Posterior cingulate gyrus (tissue), 11 donors: Measurements from ENCODE around the gene KRT83.

Source experiments
- DNase-seq, 10 donors: peaks; one replicate each; pipeline versions ENCODE4 v3.0.0 to v3.0.0-alpha.2; 2020 to 2021; ENCODE audit warnings: mixed read lengths in 3 of 10
- intact Hi-C: fragments of 100-400 bp; cut with DNase I; formaldehyde crosslinking; loops from one replicate; pipeline ENCODE4 v1.15.1; 2023

Gene KRT83

DNA sequence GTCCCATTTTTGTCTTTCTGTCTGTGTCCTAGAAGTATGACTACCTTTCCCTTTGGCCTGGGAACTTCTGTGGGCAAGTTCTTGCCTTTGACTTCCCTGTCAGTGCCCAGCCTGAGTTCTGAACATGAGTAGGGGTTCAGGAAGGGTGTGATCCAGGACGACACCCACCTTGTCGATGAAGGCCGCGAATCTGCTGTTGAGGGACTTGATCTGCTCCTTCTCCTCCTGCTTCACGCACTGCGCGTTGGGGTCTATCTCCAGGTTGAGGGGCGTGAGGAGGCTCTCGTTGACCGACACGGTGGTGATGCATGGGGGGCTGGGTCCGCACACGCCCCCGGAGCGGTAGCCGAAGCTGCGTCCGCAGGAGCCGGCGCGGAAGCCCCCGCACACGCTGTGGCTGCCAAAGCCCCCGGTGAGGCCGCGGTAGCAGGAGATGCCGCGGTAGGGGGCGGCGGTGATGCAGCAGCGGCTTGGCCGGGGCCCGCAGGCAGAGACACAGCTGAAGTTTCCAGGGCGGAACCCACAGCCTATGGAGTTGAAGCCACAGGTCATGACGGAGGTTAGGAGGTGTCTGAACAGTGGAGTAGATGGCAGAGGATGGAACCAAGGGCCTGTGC lies at the start of gene KRT83:
TSS of gene KRT83 (minus strand) at position 615 of the 617 bp plus-strand sequence. CDS start at position 552, 63 bp downstream.
- no peak for DNase-seq
- intact Hi-C loops = no loop called here

DNA sequence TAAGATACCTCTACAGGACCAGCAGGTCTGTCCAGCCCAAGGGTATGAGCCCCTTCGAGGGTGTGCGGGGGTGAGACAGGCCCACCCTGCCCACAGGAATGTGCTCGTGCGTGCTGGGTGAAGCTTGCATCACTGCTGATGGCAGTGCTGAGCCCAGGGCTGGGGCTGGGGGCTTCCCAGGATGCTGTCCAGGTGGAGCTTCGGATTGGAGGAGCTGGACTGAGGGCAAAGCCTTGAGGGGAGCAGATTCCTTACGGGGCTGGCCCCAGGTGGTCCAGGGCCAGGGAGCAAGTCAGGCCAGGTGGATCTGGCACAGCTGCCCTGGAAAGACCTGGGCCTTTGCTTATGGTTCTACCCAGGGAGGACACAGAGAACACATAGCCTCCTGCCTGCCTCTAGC lies 48.6 kb upstream of the KRT83 start:
- intact Hi-C loops = loop anchor here (5.0 kb wide), 2 partner anchors 137 to 497 kb away; no protein-coding TSS in a partner anchor
- DNase-seq = peak in 3 of 10 donors; percentile 52 to 65 (median 63)

DNA sequence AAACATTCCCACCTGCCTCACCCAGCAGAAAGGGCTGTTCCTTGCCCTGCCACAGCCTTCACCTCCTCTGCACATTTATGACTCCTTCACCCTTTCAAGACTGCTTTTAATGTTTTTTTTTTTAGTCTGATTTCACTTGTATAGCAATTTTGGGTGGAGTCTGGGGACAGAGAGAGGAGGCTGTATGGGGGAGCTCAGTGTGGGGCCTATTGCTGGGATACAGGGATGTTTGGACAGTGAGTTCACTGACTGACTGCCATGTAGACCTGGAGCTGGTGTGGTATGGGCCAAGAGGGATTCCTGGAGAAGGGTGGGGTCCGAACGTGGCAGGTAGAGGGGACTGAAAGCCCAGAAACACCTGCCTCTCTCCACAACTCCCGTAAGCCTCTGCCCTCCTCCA lies 48.0 kb upstream of the KRT83 start:
- intact Hi-C loops = no loop called here
- DNase-seq = peak in 2 of 10 donors; percentile 8 to 45

DNA sequence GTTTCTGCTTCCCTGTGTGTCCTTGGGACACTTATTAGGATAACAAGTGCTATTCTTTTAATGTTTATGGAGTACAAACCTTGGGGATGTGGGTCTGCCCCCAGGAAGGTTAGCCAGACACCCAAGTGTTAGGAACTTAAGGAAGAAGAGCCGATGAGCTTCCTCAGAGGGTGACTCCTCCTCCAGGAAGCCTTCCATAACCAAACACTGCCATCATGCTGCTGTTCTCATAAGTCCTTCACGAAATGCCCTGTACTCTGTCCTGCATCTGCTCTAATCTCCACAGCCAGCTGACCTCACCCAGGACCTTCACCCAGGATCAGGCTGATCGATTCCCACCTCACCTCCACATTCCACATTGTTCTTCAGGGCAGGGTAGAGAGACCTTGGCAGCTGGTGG lies 47.3 kb upstream of the KRT83 start:
- no peak for DNase-seq
- intact Hi-C loops = no loop called here

DNA sequence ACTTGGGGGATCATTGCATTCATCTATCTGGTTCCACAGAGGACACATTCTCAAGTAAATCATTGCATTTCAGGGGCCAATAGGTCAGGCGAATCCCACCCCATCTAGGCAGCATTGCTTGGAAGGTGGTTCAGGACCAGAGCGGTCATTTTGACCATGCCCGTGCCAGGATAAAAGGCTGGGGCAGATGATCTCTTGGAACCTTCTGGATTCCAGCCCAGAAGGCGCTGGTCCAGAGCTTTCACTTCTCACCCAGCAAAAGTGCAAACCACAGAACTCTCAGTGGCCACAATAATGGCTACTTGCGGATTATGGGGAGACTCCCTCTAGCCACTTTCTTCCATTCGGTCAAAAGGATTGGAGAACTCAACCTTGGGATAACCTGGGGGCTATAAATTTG lies 46.7 kb upstream of the KRT83 start:
- intact Hi-C loops = no loop called here
- peak in 2 of 10 donors; percentile 17 to 50 for DNase-seq

DNA sequence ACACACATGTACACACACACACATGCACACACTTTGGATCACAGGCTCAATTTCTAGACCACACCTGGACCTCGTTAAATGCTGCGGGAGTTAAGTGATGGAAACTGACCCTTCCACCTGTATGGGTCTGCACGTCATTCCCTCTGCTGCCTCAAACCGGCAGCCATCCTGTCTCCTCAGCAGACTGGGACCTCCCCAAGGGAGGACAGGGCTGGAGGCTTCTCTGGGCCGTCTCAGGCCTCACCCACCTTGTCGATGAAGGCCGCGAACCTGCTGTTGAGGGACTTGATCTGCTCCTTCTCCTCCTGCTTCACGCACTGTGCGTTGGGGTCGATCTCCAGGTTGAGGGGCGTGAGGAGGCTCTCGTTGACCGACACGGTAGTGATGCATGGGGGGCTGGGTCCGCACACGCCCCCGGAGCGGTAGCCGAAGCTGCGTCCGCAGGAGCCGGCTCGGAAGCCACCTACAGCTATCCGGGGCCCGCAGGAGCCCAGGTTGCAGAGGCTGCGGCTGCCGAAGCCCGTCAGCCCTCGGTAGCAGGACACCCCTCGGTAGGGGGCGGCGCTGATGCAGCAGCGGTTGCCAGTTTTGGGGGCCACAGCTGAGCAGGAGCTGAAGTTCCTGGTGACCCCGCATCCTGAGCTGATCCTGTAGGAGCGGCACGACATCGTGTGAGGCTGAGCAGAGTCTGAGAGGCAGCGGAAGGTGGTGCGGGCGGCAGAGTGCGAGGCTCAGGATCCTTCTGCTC lies 45.7 kb upstream of the KRT83 start, which contains the start of gene KRT85:
TSS of gene KRT85 (minus strand) at position 744 of the 748 bp plus-strand sequence. CDS start at position 668, 76 bp downstream.
- intact Hi-C loops = no loop called here
- peak in 3 of 10 donors; percentile 43 to 64 (median 50) for DNase-seq

DNA sequence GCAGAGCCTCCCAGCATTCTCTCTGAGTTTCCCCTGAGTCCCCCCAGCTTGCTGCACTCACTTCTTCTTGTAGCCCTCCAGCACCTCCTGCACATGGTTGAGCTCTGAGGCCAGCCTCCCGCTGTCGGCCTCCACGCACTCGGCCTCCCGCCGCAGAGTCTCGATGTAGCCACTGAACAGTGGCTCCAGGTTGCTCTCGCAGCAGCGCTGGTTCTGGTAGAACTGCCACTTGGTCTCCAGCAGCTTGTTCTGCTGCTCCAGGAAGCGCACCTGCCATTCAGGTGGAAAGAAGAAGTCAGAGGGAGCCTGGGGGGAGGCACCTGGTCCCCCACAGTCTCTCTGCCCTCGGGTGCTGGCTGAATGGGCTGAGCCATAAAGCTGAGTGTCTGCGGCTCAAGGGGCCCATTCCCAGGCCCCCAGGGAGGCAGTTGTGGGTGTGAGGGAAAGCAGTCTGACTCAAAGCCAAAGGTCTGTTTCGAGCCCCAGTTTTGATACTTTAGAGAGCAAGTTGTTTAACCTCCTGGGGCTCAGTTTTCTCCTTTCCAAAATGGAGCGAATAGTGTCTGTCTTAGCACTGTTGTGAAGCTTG lies 43.8 kb upstream of the KRT83 start:
- DNase-seq = peak in 1 of 10 donors; percentile 16
- intact Hi-C loops = no loop called here

DNA sequence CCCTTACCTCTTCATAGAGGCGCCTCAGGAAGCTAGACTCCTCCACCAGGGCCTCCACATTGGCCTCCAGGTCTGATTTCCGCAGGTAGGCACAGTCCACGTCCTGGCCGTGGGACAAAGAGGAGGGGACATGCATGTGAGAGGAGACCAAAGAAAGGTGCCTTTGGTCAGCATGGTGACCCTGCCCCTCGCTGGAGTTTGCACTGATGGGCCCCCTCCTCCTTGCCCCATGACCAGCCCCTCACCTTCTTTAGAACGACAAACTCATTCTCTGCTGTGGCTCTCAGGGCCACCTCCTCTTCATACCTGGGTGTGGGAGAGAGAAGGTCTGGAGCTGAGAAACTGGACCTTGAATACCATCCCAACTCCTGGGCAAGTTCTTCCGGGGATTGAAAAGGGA lies 42.9 kb upstream of the KRT83 start:
- intact Hi-C loops = no loop called here
- peak in 1 of 10 donors; percentile 5 for DNase-seq

DNA sequence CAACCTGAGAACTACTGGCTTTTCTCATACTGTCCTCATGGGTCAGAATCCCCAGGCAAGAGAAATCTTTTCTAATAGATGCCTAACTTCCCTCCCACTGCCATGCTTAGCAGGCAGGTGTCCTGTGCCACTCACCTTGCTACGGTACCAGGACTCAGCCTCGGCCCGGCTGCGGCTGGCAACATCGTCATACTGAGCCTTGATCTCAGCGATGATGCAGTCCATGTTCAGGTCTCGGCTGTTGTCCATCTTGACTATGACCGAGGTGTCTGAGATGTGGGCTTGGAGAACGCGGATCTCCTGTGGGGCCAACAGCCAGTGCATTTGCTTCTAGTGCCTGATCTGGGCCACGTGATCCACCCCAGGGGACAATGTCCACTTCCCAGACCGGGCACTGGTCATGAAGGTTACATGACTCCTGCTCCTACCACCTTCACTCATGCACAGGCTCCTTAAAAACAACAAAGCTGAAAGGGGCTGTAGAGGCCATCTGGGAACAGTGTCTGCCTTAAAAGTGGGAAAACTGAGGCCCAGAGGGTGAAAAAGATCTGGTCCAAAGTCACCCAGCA lies 42.0 kb upstream of the KRT83 start:
- intact Hi-C loops = no loop called here
- peak in 1 of 10 donors; percentile 42 for DNase-seq

DNA sequence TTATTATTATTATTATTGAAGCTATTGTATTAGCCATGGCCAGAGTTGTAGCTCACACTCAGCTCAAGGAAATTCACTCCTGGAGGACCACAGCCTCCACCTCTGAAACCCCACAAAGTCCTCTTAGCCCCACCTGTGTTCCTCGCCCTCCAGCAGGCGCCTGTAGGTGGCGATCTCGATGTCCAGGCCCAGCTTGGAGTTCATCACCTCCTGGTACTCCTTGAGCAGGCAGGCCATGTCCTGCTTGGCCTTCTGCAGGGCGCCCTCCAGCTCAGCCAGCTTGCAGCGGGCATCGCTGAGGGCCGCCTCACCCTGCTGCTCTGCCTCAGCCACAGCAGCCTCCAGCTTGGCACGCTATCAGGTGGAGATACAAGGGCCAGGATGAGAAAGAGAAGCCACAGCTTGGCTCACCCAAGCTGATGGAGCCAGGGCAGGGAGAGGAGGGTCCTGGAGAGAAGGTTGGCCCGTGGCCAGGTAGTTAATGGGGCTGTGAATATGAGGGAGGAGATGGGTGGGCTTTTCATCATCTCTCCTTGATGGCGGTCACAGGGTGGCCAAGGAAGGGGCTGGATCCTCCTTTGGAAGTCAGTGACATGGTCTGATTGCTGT lies 41.0 kb upstream of the KRT83 start:
- intact Hi-C loops = no loop called here
- peak in 1 of 10 donors; percentile 8 for DNase-seq

DNA sequence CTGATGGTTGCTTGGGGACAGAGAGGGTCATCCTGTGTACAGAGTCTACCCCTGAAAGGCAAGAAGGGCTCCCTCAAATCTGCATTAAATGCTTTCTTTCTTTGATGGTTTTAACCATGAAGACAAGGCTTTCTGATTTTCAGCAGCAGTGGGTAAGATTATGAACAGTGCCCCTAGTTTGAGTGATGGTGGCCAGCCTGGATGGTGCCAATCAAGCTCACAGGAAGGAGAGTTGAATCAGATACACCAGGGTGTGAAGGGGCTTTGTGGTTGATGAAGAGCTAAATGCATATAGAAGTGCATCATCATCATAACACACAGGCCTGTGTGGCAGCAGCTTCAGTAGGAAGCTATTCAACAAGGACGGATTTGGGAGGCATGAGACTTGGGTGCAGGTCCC lies 40.4 kb upstream of the KRT83 start:
- peak in 1 of 10 donors; percentile 8 for DNase-seq
- intact Hi-C loops = no loop called here

DNA sequence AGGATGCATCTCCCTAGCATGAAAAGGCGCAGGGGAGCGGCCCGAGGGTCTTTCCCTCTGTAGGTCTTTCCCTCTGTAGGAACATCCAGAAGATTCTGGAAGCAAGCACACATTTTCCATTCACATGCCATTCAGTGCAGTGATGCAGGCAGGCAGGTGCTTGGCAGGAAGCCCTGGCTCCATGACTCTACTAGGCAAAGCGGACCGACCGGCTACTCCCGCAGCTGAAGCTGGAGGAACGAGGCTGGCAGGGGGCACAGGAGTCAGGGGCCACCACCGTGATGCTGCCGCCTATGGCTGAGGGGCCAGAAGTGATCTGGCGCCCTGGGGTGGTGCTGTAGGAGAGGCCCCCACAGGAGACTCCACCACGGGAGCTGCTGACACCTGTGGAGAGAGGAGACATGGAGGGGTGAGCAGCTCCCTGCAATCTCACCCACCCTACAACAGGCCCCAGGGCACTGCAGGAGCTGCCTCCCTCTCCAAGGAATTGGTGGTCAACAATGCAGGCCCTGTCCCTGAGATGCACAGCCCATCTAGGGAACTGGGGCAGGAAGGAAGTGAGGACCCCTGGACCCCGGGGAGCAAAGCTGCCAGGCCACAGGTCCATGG lies 39.6 kb upstream of the KRT83 start:
- intact Hi-C loops = no loop called here
- peak in 1 of 10 donors; percentile 70 for DNase-seq

DNA sequence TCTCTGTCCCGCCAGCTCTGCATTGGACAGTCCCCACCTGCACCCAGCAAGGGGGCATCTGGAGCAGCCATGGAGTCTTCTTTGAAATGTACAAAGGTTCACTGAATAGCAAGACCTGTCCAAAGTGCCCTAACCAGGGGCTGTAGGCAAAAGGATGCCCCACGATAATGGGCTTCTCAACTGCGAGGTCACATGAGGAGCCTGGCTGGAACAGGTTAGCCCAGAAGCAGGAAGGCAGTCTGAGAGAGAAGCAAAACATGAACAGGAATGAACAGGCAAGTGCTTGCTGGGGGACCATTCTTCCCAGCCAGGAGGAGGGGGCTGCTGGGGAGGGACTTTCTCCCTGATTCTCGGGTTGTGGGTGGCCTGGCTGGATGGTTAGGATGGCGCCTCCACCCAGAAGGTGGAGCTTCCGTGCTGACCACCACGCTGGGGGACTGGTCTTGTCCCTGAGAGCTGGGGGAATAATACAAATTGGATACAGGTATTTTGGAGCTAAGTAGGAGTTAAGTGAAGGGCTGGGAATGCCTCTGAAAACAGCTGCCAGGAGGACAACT lies 39.0 kb upstream of the KRT83 start:
- intact Hi-C loops = no loop called here
- peak in 1 of 10 donors; percentile 4 for DNase-seq

DNA sequence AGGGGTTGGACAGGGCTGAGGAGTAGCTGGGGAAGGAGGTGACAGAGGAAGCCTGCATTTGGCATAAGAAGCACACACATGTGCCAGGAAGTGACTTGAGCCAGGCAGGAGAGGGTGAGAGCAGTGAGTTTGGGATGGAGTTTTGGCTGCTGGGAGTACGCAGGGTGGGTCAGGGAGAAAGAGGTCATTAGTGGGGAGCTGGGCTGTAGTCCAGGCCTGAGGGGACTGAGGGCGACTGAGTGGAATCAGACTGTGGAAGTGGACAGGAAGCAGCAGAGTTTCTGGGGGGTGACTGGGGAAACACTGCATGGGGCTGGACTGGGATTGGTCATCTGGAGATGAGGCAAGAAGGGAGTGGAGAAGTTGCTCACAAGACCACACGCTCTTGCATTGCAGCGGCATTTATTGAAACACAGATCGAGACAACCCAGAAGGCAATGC lies 38.4 kb upstream of the KRT83 start:
- intact Hi-C loops = no loop called here

DNA sequence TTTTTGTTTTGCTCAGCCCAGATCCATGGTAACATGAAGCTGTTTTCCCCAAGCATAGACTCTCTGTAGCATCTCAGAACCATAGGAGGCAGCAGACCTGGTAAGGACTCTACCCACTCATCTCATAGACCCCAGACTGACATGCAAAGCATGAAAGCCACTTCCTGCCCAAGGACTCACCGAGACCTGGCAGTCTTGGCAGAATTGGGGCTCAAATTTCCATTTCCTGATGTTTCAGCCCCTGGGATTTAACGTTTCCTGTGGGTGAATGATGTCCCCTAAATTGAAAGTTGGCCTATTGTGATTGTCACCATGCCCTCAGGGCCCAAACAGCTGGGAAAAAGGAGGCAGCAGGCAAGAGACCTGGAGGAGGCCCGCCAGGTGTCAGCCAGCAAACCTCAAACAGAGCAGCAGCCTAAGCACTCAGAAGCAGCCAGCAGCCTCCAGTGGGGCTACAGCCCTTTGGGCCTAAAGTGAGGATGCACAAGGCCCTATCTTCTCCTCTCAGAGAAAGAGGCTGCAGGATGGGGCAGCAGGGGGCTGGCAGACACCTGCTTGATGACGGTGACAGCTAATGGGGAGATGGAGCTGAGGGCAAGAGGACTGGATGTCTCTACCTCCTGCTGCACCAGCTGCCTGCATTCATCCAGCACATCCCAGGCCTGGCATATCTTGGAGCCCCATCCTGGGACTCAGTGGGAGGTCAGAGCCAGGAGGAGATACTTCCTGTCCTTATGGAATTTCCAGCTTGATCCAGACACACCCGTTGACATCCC lies 37.6 kb upstream of the KRT83 start:
- intact Hi-C loops = no loop called here
- DNase-seq = peak in 2 of 10 donors; percentile 39 to 55

More for the DNA sequence above, 38.4 kb upstream of the KRT83 start:
- DNase-seq = peak in 1 of 10 donors; percentile 6

DNA sequence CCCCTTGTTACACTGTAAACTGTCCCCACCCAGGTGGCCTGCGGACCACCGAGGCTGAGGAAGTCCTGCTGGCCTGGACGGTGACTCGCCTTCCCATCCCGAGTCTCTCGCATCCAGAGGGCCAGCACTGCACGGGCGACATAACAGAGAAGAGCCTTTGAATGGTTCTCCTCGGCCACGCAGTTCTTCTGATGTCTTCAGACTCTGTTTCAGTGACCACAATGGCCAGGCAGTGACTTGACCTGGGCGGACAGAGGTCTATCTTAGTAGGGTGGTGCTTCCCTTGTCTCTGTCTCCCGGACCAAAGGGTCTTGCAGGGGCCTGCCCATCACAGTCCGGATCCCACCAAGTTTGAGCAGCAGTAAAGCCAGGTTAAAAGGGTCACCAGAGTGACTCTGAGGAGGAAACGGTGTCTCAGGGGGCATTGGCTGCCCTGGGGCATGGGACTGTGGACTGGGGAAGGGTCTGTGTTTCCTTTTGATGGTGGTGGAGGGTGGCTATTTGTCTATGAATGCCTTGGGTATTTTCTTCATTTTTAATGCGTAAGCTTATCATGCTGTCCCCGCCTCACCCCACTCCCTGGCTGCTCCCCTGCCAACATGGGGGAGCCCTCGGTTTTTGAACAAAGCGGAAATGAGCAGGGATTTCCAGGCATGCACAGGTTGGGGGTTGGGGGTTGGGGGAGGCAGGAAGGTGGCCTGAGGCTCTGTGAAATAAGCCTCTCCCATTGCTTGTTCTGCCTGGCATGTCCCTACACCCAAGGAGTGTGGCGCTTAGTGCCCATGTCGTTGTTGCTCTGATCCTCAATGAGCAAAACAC lies 35.8 kb upstream of the KRT83 start:
- DNase-seq = no peak
- intact Hi-C loops = no loop called here

DNA sequence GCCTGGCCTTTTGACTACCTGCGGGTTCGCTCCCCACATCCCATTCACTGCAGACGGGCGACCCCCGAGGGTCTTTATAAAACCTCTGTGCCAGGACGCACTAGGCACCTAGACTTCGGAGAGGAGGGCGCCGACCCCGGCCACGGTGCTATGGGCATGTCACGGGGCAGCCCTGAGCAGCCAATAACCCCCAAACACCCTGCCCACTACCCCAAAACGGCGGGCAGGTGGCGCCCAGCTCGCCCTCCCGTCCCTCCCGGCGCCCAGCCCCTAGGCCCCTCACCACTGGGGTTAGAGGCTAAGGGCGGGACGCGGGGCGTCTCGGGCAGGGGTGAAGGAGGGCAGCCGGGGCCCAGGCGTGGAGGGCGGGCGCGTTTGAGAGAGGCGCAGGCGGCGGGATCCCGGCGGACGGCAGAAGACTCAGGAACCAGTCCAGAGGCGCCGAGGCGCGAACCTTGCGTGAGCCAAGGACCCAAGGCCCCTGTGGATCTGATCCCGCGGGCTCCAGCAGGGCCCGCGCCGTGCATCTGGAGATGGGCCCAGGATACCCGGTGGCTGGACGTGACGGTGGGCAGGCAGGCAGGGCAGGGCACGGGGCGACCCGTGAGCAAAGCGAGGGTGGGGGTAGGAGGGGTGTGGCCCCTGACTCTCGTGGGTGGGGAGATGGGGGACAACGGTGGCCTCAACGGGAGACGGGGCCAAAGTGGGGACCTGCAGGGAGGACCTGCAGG lies 35.0 kb upstream of the KRT83 start:
- DNase-seq = peak in 1 of 10 donors; percentile 63
- intact Hi-C loops = no loop called here
